ENCODE measurements around the gene MTG2. TPM values are rescaled to one million over a fixed set of nuclear protein-coding genes. Genes with fewer than 3 reads are reported as not detected.

Gene MTG2
- total and polyA plus RNA-seq, 4 donors = 12.6 to 43.9 (median 33.8) TPM

DNA sequence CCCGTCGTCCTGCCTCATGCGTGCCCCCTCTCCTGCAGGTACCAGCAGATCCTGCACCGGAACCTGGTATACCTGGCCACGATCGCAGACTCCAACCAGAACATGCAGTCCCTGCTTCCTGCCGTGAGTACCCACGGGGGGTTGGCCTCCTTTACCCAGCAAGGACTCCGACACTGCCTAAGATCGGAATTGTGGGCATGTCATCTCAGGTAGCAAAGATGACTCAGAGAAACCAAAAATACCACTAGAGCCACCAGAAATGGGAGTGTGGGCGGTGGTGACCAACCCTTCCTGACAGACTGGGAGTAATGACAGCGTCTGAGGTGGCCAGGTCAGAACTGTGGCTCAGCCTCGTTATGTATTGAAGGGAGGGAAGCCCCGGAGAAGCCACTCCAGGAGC, 23.0 kb upstream of the MTG2 start:
- no peak overlapping the region for H3K27ac ChIP-seq (ENCODE audit: low read depth, low read length)
- peaks cover 95% of the 10 kb centered on the region for H3K36me3 ChIP-seq (ENCODE audit: control insufficient read depth, insufficient read depth, low read length)
- peaks cover 21% of the 10 kb centered on the region for H3K4me1 ChIP-seq (ENCODE audit: control insufficient read depth, insufficient read depth, low read length)
- no peak for DNase-seq (ENCODE audit: low read depth in 4 of 6, low spot score in 6 of 6)
- H3K27me3 ChIP-seq (ENCODE audit: control insufficient read depth, insufficient read depth, low read length) = no peaks in the 10 kb centered on the region
- 92% methylated on average over 10 of the region's 14 CpGs for WGBS (ENCODE audit: insufficient coverage)
- no peaks in the 10 kb centered on the region for H3K9me3 ChIP-seq (ENCODE audit: control insufficient read depth, insufficient read depth, low read length)
- H3K4me3 ChIP-seq (ENCODE audit: low read depth, low read length) = no peak overlapping the region

DNA sequence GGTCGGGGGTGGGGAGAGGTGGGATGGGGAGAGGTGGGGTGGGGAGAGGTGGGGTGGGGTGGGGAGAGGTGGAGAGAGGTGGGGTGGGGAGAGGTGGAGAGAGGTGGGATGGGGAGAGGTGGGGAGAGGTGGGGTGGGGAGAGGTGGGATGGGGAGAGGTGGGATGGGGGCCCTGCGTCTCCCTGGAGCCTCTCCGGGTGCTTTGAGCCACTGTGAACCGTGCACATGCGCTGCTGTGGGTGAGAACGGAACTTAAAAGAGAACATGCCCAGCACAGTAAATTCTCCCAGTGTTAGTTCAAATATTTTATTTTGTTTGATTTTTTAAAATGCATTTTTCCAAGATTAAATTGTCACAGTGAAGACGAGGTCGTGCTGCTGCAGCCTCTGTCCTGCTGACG, 22.6 kb upstream of the MTG2 start:
- 92% methylated on average over 4 of the region's 9 CpGs for WGBS (ENCODE audit: insufficient coverage)
- H3K36me3 ChIP-seq (ENCODE audit: control insufficient read depth, insufficient read depth, low read length) = peaks cover 97% of the 10 kb centered on the region
- H3K27ac ChIP-seq (ENCODE audit: low read depth, low read length) = no peak overlapping the region
- no peaks in the 10 kb centered on the region for H3K9me3 ChIP-seq (ENCODE audit: control insufficient read depth, insufficient read depth, low read length)
- H3K4me3 ChIP-seq (ENCODE audit: low read depth, low read length) = no peak overlapping the region
- peaks cover 21% of the 10 kb centered on the region for H3K4me1 ChIP-seq (ENCODE audit: control insufficient read depth, insufficient read depth, low read length)
- DNase-seq (ENCODE audit: low read depth in 4 of 6, low spot score in 6 of 6) = no peak
- H3K27me3 ChIP-seq (ENCODE audit: control insufficient read depth, insufficient read depth, low read length) = no peaks in the 10 kb centered on the region

DNA sequence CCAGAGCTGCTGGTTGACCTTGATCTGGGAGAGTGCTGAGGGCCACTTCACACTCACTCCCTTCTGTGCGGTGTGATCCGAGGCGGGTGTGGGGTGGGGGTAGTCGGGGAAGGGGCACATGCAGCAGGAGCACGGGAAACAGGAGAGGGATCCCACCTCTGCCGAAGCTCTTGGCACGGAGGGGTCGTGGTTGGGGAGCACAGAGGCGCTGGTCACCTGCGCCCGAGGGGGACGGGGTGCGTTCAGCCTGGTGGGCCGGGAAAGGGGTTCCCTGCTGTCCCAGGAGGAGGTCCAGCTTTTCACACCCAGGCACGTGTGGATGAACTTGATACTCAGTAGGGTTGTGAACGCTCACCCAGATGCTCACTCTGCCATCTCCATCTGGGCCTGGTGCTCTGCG, 22.0 kb upstream of the MTG2 start:
- H3K27me3 ChIP-seq (ENCODE audit: control insufficient read depth, insufficient read depth, low read length) = no peaks in the 10 kb centered on the region
- no peak for DNase-seq (ENCODE audit: low read depth in 4 of 6, low spot score in 6 of 6)
- peaks cover 16% of the 10 kb centered on the region for H3K4me1 ChIP-seq (ENCODE audit: control insufficient read depth, insufficient read depth, low read length)
- 98% methylated on average over 12 of the region's 17 CpGs for WGBS (ENCODE audit: insufficient coverage)
- no peak overlapping the region for H3K4me3 ChIP-seq (ENCODE audit: low read depth, low read length)
- H3K36me3 ChIP-seq (ENCODE audit: control insufficient read depth, insufficient read depth, low read length) = peaks cover 97% of the 10 kb centered on the region
- H3K9me3 ChIP-seq (ENCODE audit: control insufficient read depth, insufficient read depth, low read length) = no peaks in the 10 kb centered on the region
- H3K27ac ChIP-seq (ENCODE audit: low read depth, low read length) = no peak overlapping the region

DNA sequence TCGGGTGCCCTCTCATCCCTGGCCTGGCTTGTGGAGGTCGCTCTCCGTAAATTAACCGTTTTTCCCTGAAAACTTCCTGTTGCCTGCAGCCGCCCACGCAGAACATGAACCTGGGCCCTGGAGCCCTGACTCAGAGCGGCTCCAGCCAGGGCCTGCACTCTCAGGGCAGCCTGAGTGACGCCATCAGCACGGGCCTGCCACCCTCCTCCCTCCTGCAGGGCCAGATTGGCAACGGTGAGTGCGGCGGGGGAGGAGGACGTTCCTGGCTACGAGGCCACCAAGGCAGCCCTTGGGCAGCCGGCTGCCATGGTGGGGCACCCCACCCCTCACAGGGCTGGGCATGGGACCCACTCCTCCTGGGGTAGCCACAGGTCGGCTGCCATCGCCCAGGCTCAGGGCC, 21.5 kb upstream of the MTG2 start:
- no peak overlapping the region for H3K27ac ChIP-seq (ENCODE audit: low read depth, low read length)

DNA sequence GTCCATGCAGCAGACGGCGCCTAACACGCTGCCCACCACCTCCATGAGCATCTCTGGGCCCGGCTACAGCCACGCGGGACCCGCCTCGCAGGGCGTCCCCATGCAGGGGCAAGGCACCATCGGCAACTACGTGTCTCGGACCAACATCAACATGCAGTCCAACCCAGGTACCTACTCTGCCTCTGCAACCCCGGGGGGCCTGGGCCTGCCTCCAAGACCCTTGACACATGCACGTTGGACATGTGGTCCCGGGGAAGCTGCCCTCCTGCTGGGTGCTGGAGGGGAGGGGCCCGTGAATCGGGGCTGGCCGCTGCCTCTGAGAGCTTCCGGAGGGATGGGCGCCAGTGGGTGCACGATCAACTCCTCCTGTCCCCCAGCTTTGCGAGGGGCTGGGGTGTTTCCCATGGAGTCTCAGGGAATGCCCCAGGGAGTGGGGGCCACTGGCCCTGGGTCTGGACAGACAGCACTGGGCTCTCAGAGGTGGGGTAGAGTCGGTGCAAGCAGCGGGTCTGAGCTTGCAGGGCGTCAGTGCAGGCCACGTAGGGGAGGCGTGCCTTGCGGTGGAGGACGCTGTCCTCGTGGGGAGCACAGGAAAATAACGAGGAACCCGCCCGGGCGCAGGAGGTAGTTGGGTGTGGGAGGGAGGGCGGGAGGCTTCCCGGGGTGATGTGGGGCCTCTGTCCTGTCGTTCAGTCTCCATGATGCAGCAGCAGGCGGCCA, 19.9 kb upstream of the MTG2 start:
- H3K4me3 ChIP-seq (ENCODE audit: low read depth, low read length) = no peak overlapping the region
- 94% methylated on average over 28 of the region's 38 CpGs for WGBS (ENCODE audit: insufficient coverage)
- H3K27me3 ChIP-seq (ENCODE audit: control insufficient read depth, insufficient read depth, low read length) = no peaks in the 10 kb centered on the region
- no peaks in the 10 kb centered on the region for H3K4me1 ChIP-seq (ENCODE audit: control insufficient read depth, insufficient read depth, low read length)
- no peak overlapping the region for H3K27ac ChIP-seq (ENCODE audit: low read depth, low read length)
- no peaks in the 10 kb centered on the region for H3K9me3 ChIP-seq (ENCODE audit: control insufficient read depth, insufficient read depth, low read length)
- peaks cover 91% of the 10 kb centered on the region for H3K36me3 ChIP-seq (ENCODE audit: control insufficient read depth, insufficient read depth, low read length)
- no peak for DNase-seq (ENCODE audit: low read depth in 4 of 6, low spot score in 6 of 6)

More for the DNA sequence above, 21.5 kb upstream of the MTG2 start:
- 94% methylated on average over 17 of the region's 17 CpGs for WGBS (ENCODE audit: insufficient coverage)
- no peaks in the 10 kb centered on the region for H3K27me3 ChIP-seq (ENCODE audit: control insufficient read depth, insufficient read depth, low read length)
- H3K4me3 ChIP-seq (ENCODE audit: low read depth, low read length) = no peak overlapping the region
- no peak for DNase-seq (ENCODE audit: low read depth in 4 of 6, low spot score in 6 of 6)
- H3K9me3 ChIP-seq (ENCODE audit: control insufficient read depth, insufficient read depth, low read length) = no peaks in the 10 kb centered on the region
- H3K36me3 ChIP-seq (ENCODE audit: control insufficient read depth, insufficient read depth, low read length) = peaks cover 97% of the 10 kb centered on the region
- peaks cover 11% of the 10 kb centered on the region for H3K4me1 ChIP-seq (ENCODE audit: control insufficient read depth, insufficient read depth, low read length)

- no peaks in the 10 kb centered on the region for H3K4me1 ChIP-seq (ENCODE audit: control insufficient read depth, insufficient read depth, low read length)
- 93% methylated on average over 23 of the region's 25 CpGs for WGBS (ENCODE audit: insufficient coverage)
- H3K36me3 ChIP-seq (ENCODE audit: control insufficient read depth, insufficient read depth, low read length) = peaks cover 92% of the 10 kb centered on the region
- DNase-seq (ENCODE audit: low read depth in 4 of 6, low spot score in 6 of 6) = no peak
- H3K27me3 ChIP-seq (ENCODE audit: control insufficient read depth, insufficient read depth, low read length) = no peaks in the 10 kb centered on the region
- no peak overlapping the region for H3K4me3 ChIP-seq (ENCODE audit: low read depth, low read length)
- no peaks in the 10 kb centered on the region for H3K9me3 ChIP-seq (ENCODE audit: control insufficient read depth, insufficient read depth, low read length)
- H3K27ac ChIP-seq (ENCODE audit: low read depth, low read length) = no peak overlapping the region
Observed at GRCh38 chr20:62163485-62163865, 19.4 kb upstream of the MTG2 start.

- Histone ChIP-seq H3K27ac (ENCODE audit: low read depth, low read length) (no peak overlapping the region), H3K9me3 (ENCODE audit: control insufficient read depth, insufficient read depth, low read length) (no peaks in the 10 kb centered on the region), H3K27me3 (ENCODE audit: control insufficient read depth, insufficient read depth, low read length) (no peaks in the 10 kb centered on the region), H3K4me3 (ENCODE audit: low read depth, low read length) (no peak overlapping the region), H3K4me1 (ENCODE audit: control insufficient read depth, insufficient read depth, low read length) (no peaks in the 10 kb centered on the region), H3K36me3 (ENCODE audit: control insufficient read depth, insufficient read depth, low read length) (peaks cover 92% of the 10 kb centered on the region)
- 96% methylated on average over 23 of the region's 29 CpGs for WGBS (ENCODE audit: insufficient coverage)
- DNase-seq (ENCODE audit: low read depth in 4 of 6, low spot score in 6 of 6) = no peak
Observed at GRCh38 chr20:62163986-62164762, 18.7 kb upstream of the MTG2 start.

DNA sequence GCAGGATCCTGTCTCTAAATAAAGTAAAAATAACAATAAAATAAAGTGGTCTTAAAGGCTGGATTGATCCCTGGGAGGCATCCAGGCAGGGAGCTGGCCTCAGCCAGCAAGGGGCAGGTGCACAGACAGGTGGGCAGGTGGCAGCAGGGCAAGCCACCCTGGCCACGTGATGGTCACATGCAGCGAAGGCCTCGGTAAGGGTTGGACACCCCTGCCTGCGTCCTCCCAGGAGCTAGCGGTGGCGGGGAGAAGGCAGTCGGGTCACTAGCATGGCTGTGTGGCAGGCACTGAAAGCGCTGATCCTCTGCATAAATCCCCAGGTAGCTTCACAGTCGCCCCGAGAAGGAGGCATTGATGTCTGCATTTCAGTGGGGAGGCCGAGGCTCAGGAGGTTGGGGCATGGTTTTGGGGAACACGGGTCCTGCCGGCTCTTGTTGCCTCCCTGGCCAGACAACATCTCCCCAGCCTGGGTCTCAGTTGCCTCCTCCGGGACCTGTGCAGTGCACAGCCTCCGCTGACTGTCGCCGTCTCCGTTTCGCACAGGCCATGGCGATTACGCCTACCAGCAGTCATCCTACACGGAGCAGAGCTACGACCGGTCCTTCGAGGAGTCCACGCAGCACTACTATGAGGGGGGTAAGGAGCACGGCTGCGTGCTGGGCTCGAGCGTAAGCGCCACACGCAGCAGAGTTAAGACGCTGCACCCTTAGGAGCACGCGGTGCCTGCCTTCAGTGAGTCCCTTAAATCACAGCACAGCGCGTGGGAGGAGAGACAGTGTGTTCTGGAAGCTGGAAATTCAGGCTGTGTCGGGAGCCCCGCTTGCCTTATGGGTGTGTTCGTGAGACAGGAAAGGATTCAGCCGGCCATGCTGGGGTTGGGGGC, 17.7 kb upstream of the MTG2 start:
- WGBS (ENCODE audit: insufficient coverage) = 96% methylated on average over 40 of the region's 41 CpGs

DNA sequence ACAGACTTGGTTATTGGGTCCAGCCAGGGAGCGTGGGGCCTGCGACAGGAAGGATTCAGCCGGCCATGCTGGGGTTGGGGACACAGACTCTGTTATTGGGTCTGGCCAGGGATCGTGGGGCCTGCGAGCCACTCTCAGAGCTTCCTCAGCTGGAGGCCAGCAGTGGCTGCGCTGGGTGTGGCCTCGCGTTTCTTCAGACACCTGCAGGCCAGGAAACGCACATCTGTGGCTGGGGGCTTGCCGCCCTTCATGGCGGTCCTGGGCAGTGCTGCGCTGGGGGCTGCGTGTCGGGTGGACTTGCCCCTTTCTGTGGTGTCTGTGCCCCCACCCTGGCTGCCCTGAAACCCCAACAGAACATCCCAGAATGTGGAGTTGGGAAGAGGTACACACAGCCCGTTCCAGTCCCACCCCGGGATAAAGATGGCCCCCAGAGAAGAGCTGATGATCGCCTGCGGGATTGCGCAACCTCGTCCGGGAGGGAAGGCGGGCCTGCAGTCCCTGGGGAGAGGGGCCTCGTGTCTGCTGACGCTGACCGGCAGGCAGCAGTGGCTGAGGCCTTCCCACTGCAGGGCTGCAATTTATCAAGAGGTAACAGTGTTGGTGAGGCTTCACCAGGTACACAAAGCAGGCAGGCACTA, 16.9 kb upstream of the MTG2 start:
- DNase-seq (ENCODE audit: low read depth in 4 of 6, low spot score in 6 of 6) = no peak

More for the DNA sequence above, 17.7 kb upstream of the MTG2 start:
- no peaks in the 10 kb centered on the region for H3K27me3 ChIP-seq (ENCODE audit: control insufficient read depth, insufficient read depth, low read length)
- H3K36me3 ChIP-seq (ENCODE audit: control insufficient read depth, insufficient read depth, low read length) = peaks cover 93% of the 10 kb centered on the region
- H3K27ac ChIP-seq (ENCODE audit: low read depth, low read length) = no peak overlapping the region
- DNase-seq (ENCODE audit: low read depth in 4 of 6, low spot score in 6 of 6) = no peak
- H3K9me3 ChIP-seq (ENCODE audit: control insufficient read depth, insufficient read depth, low read length) = no peaks in the 10 kb centered on the region
- no peak overlapping the region for H3K4me3 ChIP-seq (ENCODE audit: low read depth, low read length)
- no peaks in the 10 kb centered on the region for H3K4me1 ChIP-seq (ENCODE audit: control insufficient read depth, insufficient read depth, low read length)

More for the DNA sequence above, 16.9 kb upstream of the MTG2 start:
- no peak overlapping the region for H3K27ac ChIP-seq (ENCODE audit: low read depth, low read length)
- no peaks in the 10 kb centered on the region for H3K9me3 ChIP-seq (ENCODE audit: control insufficient read depth, insufficient read depth, low read length)
- no peaks in the 10 kb centered on the region for H3K4me1 ChIP-seq (ENCODE audit: control insufficient read depth, insufficient read depth, low read length)
- H3K36me3 ChIP-seq (ENCODE audit: control insufficient read depth, insufficient read depth, low read length) = peaks cover 92% of the 10 kb centered on the region
- no peak overlapping the region for H3K4me3 ChIP-seq (ENCODE audit: low read depth, low read length)
- WGBS (ENCODE audit: insufficient coverage) = 92% methylated on average over 18 of the region's 25 CpGs
- H3K27me3 ChIP-seq (ENCODE audit: control insufficient read depth, insufficient read depth, low read length) = no peaks in the 10 kb centered on the region

Measured in spinal cord (tissue), 10 donors.